ENCODE measurements around the gene SRRM2.
A peak's percentile ranks its signal among the peaks of the same experiment; 100 is the strongest.

The SRRM2 gene

GRCh38 chr16:2803545-2804195, 51.2 kb downstream of the SRRM2 start:
- no peak for DNase-seq

- no peak for DNase-seq
These were observed 52.3 kb downstream of the SRRM2 start for GRCh38 chr16:2804728-2805127.

DNA sequence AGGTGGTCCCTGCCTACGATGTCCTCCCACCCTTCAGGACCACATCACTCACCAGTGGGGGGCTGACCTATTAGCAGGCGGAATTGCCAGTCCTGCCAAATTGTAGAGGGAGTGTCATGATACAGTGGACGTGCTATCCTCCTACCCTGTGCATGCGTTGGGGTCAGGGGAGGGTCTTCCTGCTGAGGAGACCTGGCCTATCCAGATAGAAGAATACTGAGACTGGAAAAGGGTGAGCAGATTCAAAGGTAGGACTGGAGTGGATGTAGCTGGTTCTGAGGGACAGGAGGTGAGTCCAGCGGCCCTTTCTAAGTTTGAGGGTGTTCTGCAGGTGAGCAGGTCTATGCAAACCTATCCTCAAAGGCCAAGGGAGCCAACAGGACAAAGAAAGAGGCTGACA, 53.8 kb downstream of the SRRM2 start:
- DNase-seq, result no peak

DNA sequence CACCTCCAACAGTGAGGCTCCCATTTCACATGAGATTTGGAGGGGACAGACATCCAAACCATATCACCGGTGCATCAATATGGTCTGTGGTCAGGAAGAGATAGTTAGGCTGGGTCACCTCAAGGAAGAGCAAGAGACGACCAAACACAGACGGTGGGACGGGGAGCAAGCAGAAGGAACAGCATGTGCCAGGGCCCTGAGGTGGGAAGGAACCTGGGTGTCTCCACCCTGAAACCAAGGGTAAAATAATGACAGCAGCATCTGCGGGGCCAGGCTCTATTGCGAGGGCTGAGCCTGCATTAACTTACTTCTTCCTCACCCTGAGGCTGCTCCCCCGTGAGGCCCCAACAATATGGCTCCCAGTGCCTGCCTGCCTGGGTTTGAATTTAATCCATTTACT, 55.7 kb downstream of the SRRM2 start:
- DNase-seq, result no peak

DNA sequence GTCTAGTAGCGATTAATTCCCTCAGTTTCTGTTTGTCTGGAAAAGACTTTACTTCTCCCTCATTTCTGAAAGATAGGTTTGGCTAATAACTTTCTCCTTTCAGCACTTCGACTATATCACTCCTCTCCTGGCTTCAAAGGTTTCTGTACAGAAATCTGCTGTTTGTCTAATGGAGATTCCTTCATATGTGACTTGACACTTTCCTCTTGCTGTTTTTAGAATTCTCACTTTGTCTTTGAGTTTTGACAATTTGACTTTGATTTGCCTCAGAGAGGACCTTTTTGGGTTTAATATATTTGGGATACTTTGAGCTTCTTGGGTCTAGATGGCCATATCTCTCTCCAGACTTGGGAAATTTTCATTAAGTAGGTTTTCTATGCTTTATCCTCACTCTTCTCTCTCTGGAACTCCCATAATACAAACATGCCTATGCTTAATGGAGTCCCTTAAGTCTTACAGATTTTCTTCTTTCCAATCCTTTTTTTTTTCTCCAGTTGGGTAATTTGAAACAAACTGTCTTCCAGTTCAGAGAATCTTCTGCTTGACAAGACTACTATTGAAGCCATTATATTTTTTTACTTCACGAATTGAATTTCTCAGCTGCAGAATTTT, 56.8 kb downstream of the SRRM2 start:
- DNase-seq, result no peak

- DNase-seq, result no peak
These were observed 58.2 kb downstream of the SRRM2 start for GRCh38 chr16:2810651-2811050.

- no peak for DNase-seq
These were observed 59.4 kb downstream of the SRRM2 start for GRCh38 chr16:2811703-2812471.

GRCh38 chr16:2813771-2814221, 61.4 kb downstream of the SRRM2 start:
- no peak for DNase-seq

GRCh38 chr16:2814551-2815298, 62.3 kb downstream of the SRRM2 start:
- no peak for DNase-seq

- no peak for DNase-seq
These were observed 62.9 kb downstream of the SRRM2 start for GRCh38 chr16:2815299-2815771.

DNA sequence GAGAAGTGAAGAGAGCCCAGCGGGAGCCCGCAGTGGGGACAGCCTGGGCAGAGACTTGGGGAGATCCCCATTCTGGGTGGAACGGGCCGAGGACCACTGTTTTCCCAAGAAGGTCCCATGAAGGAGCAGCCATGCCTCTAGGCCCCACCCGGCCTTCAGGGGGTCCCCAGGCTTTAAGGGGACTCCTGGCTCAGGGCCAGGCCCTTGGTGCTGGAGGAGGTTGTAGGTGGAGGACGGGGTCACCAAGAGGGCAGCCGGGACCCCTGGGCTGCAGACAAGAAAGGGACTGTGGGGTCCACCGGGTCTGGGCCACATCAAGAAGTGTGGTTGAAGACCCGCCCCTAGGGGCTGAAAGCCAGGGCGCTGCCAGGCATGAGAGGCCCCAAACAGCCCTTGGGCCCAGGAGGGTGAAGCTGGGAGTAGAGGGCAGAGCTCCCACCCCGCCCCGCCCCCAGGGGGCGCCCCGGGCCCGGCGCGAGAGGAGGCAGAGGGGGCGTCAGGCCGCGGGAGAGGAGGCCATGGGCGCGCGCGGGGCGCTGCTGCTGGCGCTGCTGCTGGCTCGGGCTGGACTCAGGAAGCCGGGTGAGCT, 64.4 kb downstream of the SRRM2 start, which contains the start of gene PRSS21:
Gene PRSS21 (plus strand): TSS at position 487 of the 589 bp plus-strand sequence. CDS start 32 bp downstream, at position 519.
- DNase-seq, result no peak

DNA sequence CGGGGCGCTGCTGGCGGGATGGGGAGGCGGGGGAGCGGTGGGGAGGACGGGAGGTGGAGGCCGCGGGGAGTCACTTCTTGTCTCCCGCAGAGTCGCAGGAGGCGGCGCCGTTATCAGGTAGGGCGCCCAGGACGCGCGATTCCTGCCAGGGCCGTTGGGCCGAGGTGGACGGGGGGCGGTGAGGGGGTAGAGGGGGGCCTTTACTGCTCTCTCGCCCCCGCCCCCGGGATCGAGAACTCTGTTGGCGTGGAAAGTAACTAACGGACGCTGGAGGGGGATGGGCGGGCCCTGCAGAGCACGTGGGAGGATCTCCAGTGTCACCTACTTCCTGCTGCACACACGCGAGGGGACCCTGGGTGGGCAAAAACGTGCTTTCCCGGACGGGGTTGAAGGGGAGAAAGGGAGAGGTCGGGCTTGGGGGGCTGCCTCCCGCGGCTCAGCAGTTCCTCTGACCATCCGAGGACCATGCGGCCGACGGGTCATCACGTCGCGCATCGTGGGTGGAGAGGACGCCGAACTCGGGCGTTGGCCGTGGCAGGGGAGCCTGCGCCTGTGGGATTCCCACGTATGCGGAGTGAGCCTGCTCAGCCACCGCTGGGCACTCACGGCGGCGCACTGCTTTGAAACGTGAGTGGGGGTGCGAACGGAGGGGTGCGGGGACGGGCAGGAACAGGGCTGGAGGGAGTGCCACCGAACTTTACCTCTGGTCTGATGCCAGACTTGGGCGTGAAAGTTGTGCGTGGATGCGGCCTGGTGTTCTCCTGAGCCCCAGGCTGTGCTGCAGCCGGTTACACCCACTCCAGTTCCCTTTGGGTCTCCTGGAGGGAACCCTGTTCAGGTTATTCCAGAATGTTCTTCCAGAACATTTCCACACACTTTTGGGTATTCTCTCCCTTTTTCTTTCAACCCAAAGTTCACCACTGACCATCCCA, 65.2 kb downstream of the SRRM2 start:
- peak in 1 of 3 experiments; percentile 8 for DNase-seq

- DNase-seq, result no peak
These were observed 65.9 kb downstream of the SRRM2 start for GRCh38 chr16:2818272-2818876.

DNA sequence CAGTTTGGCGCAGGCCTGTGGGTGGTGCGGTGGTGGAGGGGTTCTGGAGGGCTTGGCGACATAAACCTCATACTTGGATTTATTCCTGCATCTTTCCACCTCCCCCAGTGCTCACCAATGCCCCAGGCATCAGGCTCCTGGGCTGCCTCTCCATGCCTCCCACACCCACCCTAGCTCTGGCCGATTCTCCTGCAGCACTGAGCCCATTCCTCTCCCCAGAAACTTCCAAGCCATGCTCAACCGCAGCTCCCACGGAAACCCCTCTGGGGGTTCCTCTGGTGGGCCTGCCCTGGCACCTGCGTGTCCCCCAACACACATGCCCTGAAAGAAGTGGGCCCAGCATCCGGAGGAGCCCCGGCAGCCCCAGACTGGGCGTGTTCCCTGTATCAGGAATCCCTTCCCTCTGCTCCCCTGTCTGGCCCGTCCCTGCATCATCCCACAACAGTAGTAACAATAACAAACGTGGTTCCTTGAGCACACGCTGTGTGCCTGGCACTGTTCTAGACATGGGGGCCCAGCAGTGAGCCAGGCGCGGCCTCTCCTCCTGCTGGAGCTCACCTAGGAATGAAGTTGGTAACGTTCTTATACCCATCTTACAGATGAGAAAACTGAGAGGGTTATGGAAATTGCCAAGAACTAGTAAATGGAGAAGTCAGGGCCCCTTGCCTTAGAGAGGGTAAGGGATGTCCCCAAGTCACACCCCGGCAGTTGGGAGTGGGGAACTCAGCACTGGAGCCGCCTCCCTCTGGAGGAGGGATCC, 66.9 kb downstream of the SRRM2 start:
- no peak for DNase-seq

- no peak for DNase-seq
These were observed 67.7 kb downstream of the SRRM2 start for GRCh38 chr16:2819939-2820835.

Measured in NCI-H1417 (cell line).